Measurements from ENCODE around the gene UBE2O.
A peak's percentile ranks its signal among the peaks of the same experiment; 100 is the strongest.

The UBE2O gene

GRCh38 chr17:76462556-76463290, 9.8 kb upstream of the UBE2O start:
- DNase-seq, result no peak

- DNase-seq, result no peak
Observed at GRCh38 chr17:76461765-76462555, 9.0 kb upstream of the UBE2O start.

- DNase-seq, result no peak
Observed at GRCh38 chr17:76459674-76460073, 6.7 kb upstream of the UBE2O start.

- DNase-seq, result peak; percentile 46
Observed at GRCh38 chr17:76458580-76459490, 5.9 kb upstream of the UBE2O start.

GRCh38 chr17:76453431-76453743, 435 bp upstream of the UBE2O start:
- DNase-seq, result no peak

- DNase-seq, result no peak
Observed at GRCh38 chr17:76452127-76452659, 759 bp downstream of the UBE2O start.

- DNase-seq, result no peak
Observed at GRCh38 chr17:76451506-76451905, 1.4 kb downstream of the UBE2O start.

- no peak for DNase-seq
Observed at GRCh38 chr17:76449126-76449525, 3.8 kb downstream of the UBE2O start.

GRCh38 chr17:76447931-76448652, 4.9 kb downstream of the UBE2O start:
- DNase-seq, result peak; percentile 33

GRCh38 chr17:76446449-76447231, 6.3 kb downstream of the UBE2O start:
- peak; percentile 72 for DNase-seq

GRCh38 chr17:76445697-76446448, 7.1 kb downstream of the UBE2O start:
- no peak for DNase-seq

- peak; percentile 48 for DNase-seq
Observed at GRCh38 chr17:76444518-76445311, 8.2 kb downstream of the UBE2O start.

GRCh38 chr17:76442341-76443338, 10.3 kb downstream of the UBE2O start:
- peak; percentile 41 for DNase-seq

GRCh38 chr17:76441686-76442340, 11.1 kb downstream of the UBE2O start:
- no peak for DNase-seq

GRCh38 chr17:76440751-76441362, 12.1 kb downstream of the UBE2O start:
- DNase-seq, result no peak

GRCh38 chr17:76439314-76439928, 13.5 kb downstream of the UBE2O start:
- DNase-seq, result no peak

GRCh38 chr17:76438906-76439305, 14.0 kb downstream of the UBE2O start:
- no peak for DNase-seq
